Measurements from ENCODE around the gene MRPS18B. TPM values are rescaled to one million over a fixed set of nuclear protein-coding genes. Genes with fewer than 3 reads are reported as not detected.

Gene MRPS18B
- total RNA-seq, 2 donors from 2014 or later, result 23.6 to 27.3 TPM

DNA sequence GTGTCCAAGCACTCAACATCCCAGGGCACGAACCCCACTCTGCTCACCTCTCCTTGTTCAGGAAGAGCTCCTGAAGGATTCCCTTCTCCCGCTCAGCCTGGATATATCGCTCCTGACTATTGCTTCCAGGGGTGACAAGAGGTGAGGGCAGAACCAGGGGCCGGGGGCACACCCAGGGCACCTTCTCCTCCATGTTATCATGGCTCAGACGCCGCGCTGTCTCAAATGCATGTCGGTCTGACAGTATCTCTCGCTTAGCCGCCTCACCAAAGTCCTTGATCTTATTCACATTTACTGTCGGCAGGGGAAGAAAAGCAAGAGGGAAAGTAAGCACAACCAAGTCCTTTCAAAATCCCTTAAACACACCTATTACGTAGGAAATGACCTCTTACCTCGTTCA is 13.7 kb upstream of the MRPS18B start:
- ATAC-seq (ENCODE audit: insufficient number of reproducible peaks, low FRiP score, low read depth) (no peak), DNase-seq (ENCODE audit: low spot score) (no peak)
- Histone ChIP-seq H3K27ac (no peak overlapping the region), H3K4me3 (no peak overlapping the region), H3K36me3 (peaks cover 82% of the 10 kb centered on the region), H3K9me3 (no peaks in the 10 kb centered on the region), H3K27me3 (replicated peaks; ENCODE audit: insufficient read depth) (no peaks in the 10 kb centered on the region), H3K4me1 (ENCODE audit: control insufficient read depth in 1 of 2, low read depth in 2 of 2) (no peaks in the 10 kb centered on the region)
- TF ChIP-seq, protein P1, sequence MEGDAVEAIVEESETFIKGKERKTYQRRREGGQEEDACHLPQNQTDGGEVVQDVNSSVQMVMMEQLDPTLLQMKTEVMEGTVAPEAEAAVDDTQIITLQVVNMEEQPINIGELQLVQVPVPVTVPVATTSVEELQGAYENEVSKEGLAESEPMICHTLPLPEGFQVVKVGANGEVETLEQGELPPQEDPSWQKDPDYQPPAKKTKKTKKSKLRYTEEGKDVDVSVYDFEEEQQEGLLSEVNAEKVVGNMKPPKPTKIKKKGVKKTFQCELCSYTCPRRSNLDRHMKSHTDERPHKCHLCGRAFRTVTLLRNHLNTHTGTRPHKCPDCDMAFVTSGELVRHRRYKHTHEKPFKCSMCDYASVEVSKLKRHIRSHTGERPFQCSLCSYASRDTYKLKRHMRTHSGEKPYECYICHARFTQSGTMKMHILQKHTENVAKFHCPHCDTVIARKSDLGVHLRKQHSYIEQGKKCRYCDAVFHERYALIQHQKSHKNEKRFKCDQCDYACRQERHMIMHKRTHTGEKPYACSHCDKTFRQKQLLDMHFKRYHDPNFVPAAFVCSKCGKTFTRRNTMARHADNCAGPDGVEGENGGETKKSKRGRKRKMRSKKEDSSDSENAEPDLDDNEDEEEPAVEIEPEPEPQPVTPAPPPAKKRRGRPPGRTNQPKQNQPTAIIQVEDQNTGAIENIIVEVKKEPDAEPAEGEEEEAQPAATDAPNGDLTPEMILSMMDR (IDR thresholded peaks at IDR 0.05), result no peak

GRCh38 chr6:30610065-30610464 is 7.6 kb upstream of the MRPS18B start:
- TF ChIP-seq, protein P1 (IDR thresholded peaks at IDR 0.05), result no peak

DNA sequence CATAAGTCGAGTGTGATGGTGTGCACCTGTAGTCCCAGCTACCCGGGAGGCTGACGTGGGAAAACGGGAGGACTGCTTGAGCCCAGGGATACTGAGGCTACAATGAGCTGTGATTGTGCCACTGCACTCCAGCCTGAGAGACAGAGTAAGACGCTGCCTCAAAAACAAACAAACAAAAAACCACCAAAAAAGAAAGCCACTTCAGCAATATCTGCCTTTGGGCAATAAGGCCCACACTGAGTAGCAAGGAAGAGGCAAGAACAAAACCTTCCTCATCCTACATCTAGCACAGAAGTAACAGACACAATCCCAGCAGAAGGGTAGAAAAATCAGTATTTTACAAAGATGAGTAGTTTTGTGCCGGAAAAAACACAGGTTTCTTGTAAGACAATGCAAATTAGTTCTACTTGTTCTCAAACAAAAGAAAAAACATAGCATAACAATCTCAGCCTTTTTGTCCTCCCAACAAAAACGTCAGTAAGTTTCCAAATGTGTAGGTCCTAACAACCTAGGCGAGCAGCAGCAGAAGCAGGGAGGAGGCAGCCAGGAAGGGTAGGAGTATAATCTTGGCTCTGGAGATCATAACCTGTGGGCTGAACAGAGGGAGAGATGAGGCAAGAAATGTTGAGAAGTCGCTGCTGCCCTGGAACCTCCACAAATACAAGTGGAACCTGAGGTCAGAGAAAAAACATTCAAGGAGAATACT is 6.3 kb upstream of the MRPS18B start:
- Histone ChIP-seq H3K27ac (peak overlapping the region in 1 of 2 donors; percentile 8), H3K4me3 (no peak overlapping the region), H3K27me3 (replicated peaks; ENCODE audit: insufficient read depth) (no peaks in the 10 kb centered on the region), H3K36me3 (peaks cover 26% of the 10 kb centered on the region), H3K4me1 (ENCODE audit: control insufficient read depth in 1 of 2, low read depth in 2 of 2) (peaks cover 25 to 52% of the 10 kb centered on the region in 2 donors), H3K9me3 (no peaks in the 10 kb centered on the region)
- no peak for DNase-seq (ENCODE audit: low spot score)
- TF ChIP-seq, protein P1 (IDR thresholded peaks at IDR 0.05), result no peak
- ATAC-seq (ENCODE audit: insufficient number of reproducible peaks, low FRiP score, low read depth), result no peak

More at GRCh38 chr6:30610065-30610464, 7.6 kb upstream of the MRPS18B start:
- H3K27me3 ChIP-seq (replicated peaks; ENCODE audit: insufficient read depth), result no peaks in the 10 kb centered on the region
- H3K4me3 ChIP-seq, result no peak overlapping the region
- H3K36me3 ChIP-seq, result peaks cover 38% of the 10 kb centered on the region
- no peak for ATAC-seq (ENCODE audit: insufficient number of reproducible peaks, low FRiP score, low read depth)
- H3K4me1 ChIP-seq (ENCODE audit: control insufficient read depth in 1 of 2, low read depth in 2 of 2), result peaks cover 25 to 52% of the 10 kb centered on the region in 2 donors
- DNase-seq (ENCODE audit: low spot score), result no peak
- no peaks in the 10 kb centered on the region for H3K9me3 ChIP-seq
- H3K27ac ChIP-seq, result no peak overlapping the region

DNA sequence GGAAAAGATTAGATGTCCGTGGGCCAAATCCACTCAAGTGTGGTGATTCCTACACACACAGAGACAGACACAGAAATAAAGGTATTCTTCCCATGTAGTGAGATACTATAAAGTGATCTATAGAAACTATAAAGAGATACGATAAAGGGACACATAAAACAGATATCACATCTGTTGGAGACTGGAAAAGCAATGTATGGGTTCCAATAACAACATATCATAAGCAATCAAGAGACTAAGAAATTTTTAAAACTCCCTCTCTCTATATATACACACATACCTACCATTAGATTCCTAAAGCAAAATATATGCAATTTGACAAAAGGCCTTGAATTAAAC is 5.8 kb upstream of the MRPS18B start:
- DNase-seq (ENCODE audit: low spot score), result no peak
- no peaks in the 10 kb centered on the region for H3K9me3 ChIP-seq
- H3K36me3 ChIP-seq, result peaks cover 25% of the 10 kb centered on the region
- no peaks in the 10 kb centered on the region for H3K27me3 ChIP-seq (replicated peaks; ENCODE audit: insufficient read depth)
- H3K4me1 ChIP-seq (ENCODE audit: control insufficient read depth in 1 of 2, low read depth in 2 of 2), result peaks cover 25 to 52% of the 10 kb centered on the region in 2 donors
- TF ChIP-seq, protein P1 (IDR thresholded peaks at IDR 0.05), result no peak
- H3K27ac ChIP-seq, result peak overlapping the region in 1 of 2 donors; percentile 94
- no peak overlapping the region for H3K4me3 ChIP-seq
- no peak for ATAC-seq (ENCODE audit: insufficient number of reproducible peaks, low FRiP score, low read depth)

DNA sequence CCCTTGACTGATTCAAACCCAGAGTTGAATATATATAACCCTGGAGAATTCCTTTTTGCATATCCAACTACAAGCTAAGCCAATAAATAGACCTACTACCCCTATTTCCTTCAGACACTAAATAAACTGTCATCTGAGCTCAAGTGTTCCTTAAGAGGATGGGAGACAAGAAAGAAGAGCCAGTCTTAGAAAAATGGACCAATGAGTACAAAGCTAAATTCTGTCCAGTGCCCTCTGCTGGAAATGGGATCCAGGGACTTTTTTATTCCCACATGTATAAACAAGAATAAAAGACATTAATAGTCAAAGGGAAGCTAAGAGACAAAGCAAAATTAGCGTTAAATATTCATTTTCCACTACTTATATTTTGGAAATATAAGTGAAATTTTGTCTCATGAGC is 5.4 kb upstream of the MRPS18B start:
- no peak for ATAC-seq (ENCODE audit: insufficient number of reproducible peaks, low FRiP score, low read depth)
- TF ChIP-seq, protein P1 (IDR thresholded peaks at IDR 0.05), result no peak
- peaks cover 25 to 52% of the 10 kb centered on the region in 2 donors for H3K4me1 ChIP-seq (ENCODE audit: control insufficient read depth in 1 of 2, low read depth in 2 of 2)

More for the DNA sequence above, 5.4 kb upstream of the MRPS18B start:
- no peaks in the 10 kb centered on the region for H3K27me3 ChIP-seq (replicated peaks; ENCODE audit: insufficient read depth)
- no peak overlapping the region for H3K4me3 ChIP-seq
- peak overlapping the region in 1 of 2 donors; percentile 94 for H3K27ac ChIP-seq
- peaks cover 22% of the 10 kb centered on the region for H3K36me3 ChIP-seq
- DNase-seq (ENCODE audit: low spot score), result no peak
- H3K9me3 ChIP-seq, result no peaks in the 10 kb centered on the region

Data from thoracic aorta (tissue), 2 donors.